Liver (tissue), 9 donors: ENCODE data around the gene HIF3A. TPM values are rescaled to one million over a fixed set of nuclear protein-coding genes. Genes with fewer than 3 reads are reported as not detected.
A peak's percentile ranks its signal among the peaks of the same experiment; 100 is the strongest.

ENCODE experiments used
- DNase-seq: peaks from one replicate; pipeline ENCODE4 v3.0.0-alpha.2; 2017; ENCODE audit warnings: low spot score
- H3K27ac ChIP-seq, 2 donors: one replicate each; pipeline ENCODE4 v1.7.0; 2013; ENCODE audit warnings: inconsistent platforms in 2 of 2, low read length in 2 of 2, control low read depth in 1 of 2, low read depth in 1 of 2, mild to moderate bottlenecking in 1 of 2
- H3K27me3 ChIP-seq, 4 donors: one replicate each; pipeline versions ENCODE4 v1.6.1 to v1.7.0; 2013; ENCODE audit warnings: low read length in 3 of 4, inconsistent platforms in 1 of 4, mild to moderate bottlenecking in 1 of 4, moderate library complexity in 1 of 4; ENCODE audit not compliant: control insufficient read depth in 4 of 4, insufficient read depth in 4 of 4
- H3K36me3 ChIP-seq, 4 donors: one replicate each; pipeline versions ENCODE4 v1.6.1 to v1.7.0; 2013; ENCODE audit warnings: low read length in 3 of 4, mild to moderate bottlenecking in 3 of 4, low read depth in 1 of 4, moderate library complexity in 1 of 4; ENCODE audit not compliant: control insufficient read depth in 4 of 4, insufficient read depth in 3 of 4
- H3K4me1 ChIP-seq, 4 donors: one replicate each; pipeline versions ENCODE4 v1.6.1 to v1.7.0; 2013; ENCODE audit warnings: low read length in 3 of 4, mild to moderate bottlenecking in 3 of 4, moderate library complexity in 1 of 4; ENCODE audit not compliant: control insufficient read depth in 4 of 4, insufficient read depth in 4 of 4
- H3K4me3 ChIP-seq, 3 donors: one replicate each; pipeline versions ENCODE4 v1.6.1 to v1.7.0; 2013; ENCODE audit warnings: low read length in 3 of 3, control low read depth in 1 of 3, low read depth in 1 of 3, mild to moderate bottlenecking in 1 of 3
- H3K9ac ChIP-seq, 2 donors: one replicate each; pipeline ENCODE4 v1.7.0; 2013; ENCODE audit warnings: low read length in 2 of 2, mild to moderate bottlenecking in 2 of 2, moderate library complexity in 2 of 2, control low read depth in 1 of 2, low read depth in 1 of 2
- H3K9me3 ChIP-seq, 4 donors: one replicate each; pipeline versions ENCODE4 v1.6.1 to v1.7.0; 2013; ENCODE audit warnings: low read length in 3 of 4; ENCODE audit not compliant: control insufficient read depth in 4 of 4
- EGR1 ChIP-seq, 2 donors: IDR thresholded peaks; 2 replicates each; pipeline ENCODE4 v1.6.1; 2016 to 2018; ENCODE audit warnings: antibody characterized with exemption in 2 of 2, low read depth in 2 of 2
- FOXA1 ChIP-seq: IDR thresholded peaks from 2 replicates; pipeline ENCODE4 v1.6.1; 2016; ENCODE audit warnings: antibody characterized with exemption
- FOXA2 ChIP-seq: IDR thresholded peaks from 2 replicates; pipeline ENCODE4 v1.6.1; 2016; ENCODE audit warnings: antibody characterized with exemption
- GABPA ChIP-seq, 2 donors: IDR thresholded peaks in 1 of 2; conservative IDR thresholded peaks in 1 of 2; 2 replicates each; pipeline ENCODE4 v1.6.1; 2016; ENCODE audit warnings: antibody characterized with exemption in 2 of 2, mild to moderate bottlenecking in 1 of 2, moderate library complexity in 1 of 2
- HNF4A ChIP-seq, 2 donors: conservative IDR thresholded peaks; 2 replicates each; pipeline ENCODE4 v1.6.1; 2016; ENCODE audit warnings: antibody characterized with exemption in 2 of 2, mild to moderate bottlenecking in 2 of 2
- HNF4G ChIP-seq: IDR thresholded peaks from 2 replicates; pipeline ENCODE4 v1.6.1; 2016; ENCODE audit warnings: antibody characterized with exemption
- JUND ChIP-seq, 2 donors: IDR thresholded peaks; 2 replicates each; pipeline ENCODE4 v1.6.1; 2016; ENCODE audit warnings: antibody characterized with exemption in 2 of 2
- NR2F2 ChIP-seq: IDR thresholded peaks from 2 replicates; pipeline ENCODE4 v1.6.1; 2016; ENCODE audit warnings: antibody characterized with exemption
- RAD21 ChIP-seq, 2 donors: IDR thresholded peaks; 2 replicates each; pipeline ENCODE4 v1.6.1; 2016; ENCODE audit warnings: antibody characterized with exemption in 2 of 2, mild to moderate bottlenecking in 2 of 2
- RXRA ChIP-seq, 2 donors: IDR thresholded peaks; 2 replicates each; pipeline ENCODE4 v1.6.1; 2017 to 2018; ENCODE audit warnings: antibody characterized with exemption in 2 of 2, mild to moderate bottlenecking in 1 of 2
- TAF1 ChIP-seq: conservative IDR thresholded peaks from 2 replicates; pipeline ENCODE4 v1.6.1; 2016; ENCODE audit warnings: antibody characterized with exemption, mild to moderate bottlenecking
- YY1 ChIP-seq: IDR thresholded peaks from 2 replicates; pipeline ENCODE4 v1.6.1; 2016; ENCODE audit warnings: antibody characterized with exemption, mild to moderate bottlenecking
- WGBS: extraction: QIAGEN DNeasy Blood & Tissue Kit; methylation state at CpG from one replicate; pipeline ENCODE4 v1.1.7; 2013; 5-methylcytosine and 5-hydroxymethylcytosine counted together
- polyA plus RNA-seq, 2 donors: library from polyadenylated mRNA; stranded (reverse) in 1 of 2; unstranded in 1 of 2; fragments of 200-250 nt in 1 of 2; fragments of >200 nt in 1 of 2; fragmentation: Nextera tagmentation in 1 of 2; extraction: Ambion mirVana in 1 of 2; gene quantifications; one replicate each; pipeline versions ENCODE4 v1.2.1 to v1.2.3, GENCODE V29; 2013 to 2015
- total RNA-seq, 2 donors: library from RNA; depleted of rRNA; stranded (reverse); fragments of >200 nt; gene quantifications; one replicate each; pipeline ENCODE4 v1.2.3, GENCODE V29; 2014
- TF ChIP-seq, protein P1 (sequence below): IDR thresholded peaks from 2 replicates; pipeline ENCODE4 v1.6.1; 2016; ENCODE audit warnings: antibody characterized with exemption
- TF ChIP-seq, protein P2 (sequence below): IDR thresholded peaks from 2 replicates; pipeline ENCODE4 v1.6.1; 2016; ENCODE audit warnings: antibody characterized with exemption
- TF ChIP-seq, protein P3 (sequence below): IDR thresholded peaks from 2 replicates; pipeline ENCODE4 v1.6.1; 2016; ENCODE audit warnings: antibody characterized with exemption
- TF ChIP-seq, protein P4 (sequence below): IDR thresholded peaks from 2 replicates; pipeline ENCODE4 v1.6.1; 2016; ENCODE audit warnings: antibody characterized with exemption, mild to moderate bottlenecking
- TF ChIP-seq, protein P5 (sequence below): fragments of 150-350 bp; IDR thresholded peaks from 2 replicates; pipeline ENCODE4 v1.5.1; 2017; ENCODE audit warnings: improper control_type of control experiment, low read depth, low read length; ENCODE audit not compliant: missing input control
- donor health status: healthy.
- donor health status: healthy.
- donor health status: healthy.
- donor health status: healthy.
- donor health status: healthy.

Gene HIF3A
- total and polyA plus RNA-seq, 4 donors = 2.2 to 20.5 (median 6.8) TPM

DNA sequence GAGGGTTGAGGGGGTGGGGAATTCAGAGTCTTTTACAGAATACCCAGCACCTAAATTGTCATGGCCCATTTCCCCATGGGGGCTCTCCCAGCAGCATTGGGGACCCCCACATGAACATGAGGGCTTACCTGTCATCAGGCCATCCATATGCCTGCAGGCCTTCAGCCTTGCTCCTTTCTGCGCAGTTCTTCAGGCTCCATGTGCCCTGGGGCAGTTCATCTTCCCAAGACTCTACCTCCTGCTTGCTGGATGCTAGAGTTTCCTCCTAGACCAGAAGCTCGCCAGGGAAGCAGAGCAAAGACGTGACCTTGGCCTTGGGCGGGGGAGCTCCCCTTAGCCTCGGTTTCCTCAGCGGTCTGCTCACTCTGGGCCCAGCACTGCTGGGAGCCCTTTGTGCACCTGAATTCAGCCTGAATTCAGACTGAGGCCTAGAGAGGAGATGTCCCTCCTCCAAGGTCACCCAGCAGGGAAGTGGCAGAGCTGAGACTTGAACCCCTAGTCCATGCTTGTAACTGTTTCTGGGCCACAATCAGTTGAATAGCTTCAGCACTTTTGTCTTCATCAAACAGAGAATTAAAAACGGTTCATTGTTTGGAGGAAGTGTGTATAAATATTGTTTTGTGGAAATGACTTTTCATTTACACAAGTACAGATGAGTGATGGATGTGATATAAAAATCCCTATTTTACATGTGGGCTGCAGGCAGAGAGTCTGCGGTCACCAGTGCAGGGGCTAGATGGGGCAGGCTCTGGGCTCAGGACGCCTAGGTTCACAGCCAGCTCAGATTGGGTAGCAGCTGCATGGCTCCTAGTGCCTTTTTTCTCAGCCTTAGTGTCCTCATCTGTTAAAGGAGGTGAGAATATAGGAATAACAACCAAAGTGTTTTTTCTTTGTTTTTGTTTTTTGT lies 59.6 kb downstream of the HIF3A start:
- H3K27me3 ChIP-seq = no peaks in the 10 kb centered on the region
- peaks cover 19 to 45% (median 34%) of the 10 kb centered on the region in 4 donors for H3K4me1 ChIP-seq
- peak overlapping the region in 1 of 3 donors; percentile 51 for H3K4me3 ChIP-seq
- DNase-seq = no peak
- 91% methylated on average over 9 of the region's 9 CpGs for WGBS
- no peak overlapping the region for H3K9ac ChIP-seq
- H3K27ac ChIP-seq = peak overlapping the region; percentile 86 to 88
- H3K36me3 ChIP-seq = peaks cover 0 to 8% (median 2%) of the 10 kb centered on the region in 4 donors
- H3K9me3 ChIP-seq = no peaks in the 10 kb centered on the region
- no peak for TF ChIP-seq GABPA (IDR thresholded peaks at IDR 0.05 in 1 of 2, conservative IDR thresholded peaks at IDR 0.05 in 1 of 2)
- no peak for TF ChIP-seq YY1
- TF ChIP-seq NR2F2 = no peak
- TF ChIP-seq TAF1 = no peak
- no peak for TF ChIP-seq RXRA (IDR thresholded peaks at IDR 0.05)
- no peak for TF ChIP-seq RAD21 (IDR thresholded peaks at IDR 0.05)
- TF ChIP-seq, protein P1, sequence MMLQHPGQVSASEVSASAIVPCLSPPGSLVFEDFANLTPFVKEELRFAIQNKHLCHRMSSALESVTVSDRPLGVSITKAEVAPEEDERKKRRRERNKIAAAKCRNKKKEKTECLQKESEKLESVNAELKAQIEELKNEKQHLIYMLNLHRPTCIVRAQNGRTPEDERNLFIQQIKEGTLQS = no peak
- TF ChIP-seq FOXA2 = no peak
- no peak for TF ChIP-seq FOXA1
- TF ChIP-seq HNF4A (conservative IDR thresholded peaks at IDR 0.05) = no peak
- TF ChIP-seq, protein P2, sequence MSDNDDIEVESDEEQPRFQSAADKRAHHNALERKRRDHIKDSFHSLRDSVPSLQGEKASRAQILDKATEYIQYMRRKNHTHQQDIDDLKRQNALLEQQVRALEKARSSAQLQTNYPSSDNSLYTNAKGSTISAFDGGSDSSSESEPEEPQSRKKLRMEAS = no peak
- TF ChIP-seq, protein P3, sequence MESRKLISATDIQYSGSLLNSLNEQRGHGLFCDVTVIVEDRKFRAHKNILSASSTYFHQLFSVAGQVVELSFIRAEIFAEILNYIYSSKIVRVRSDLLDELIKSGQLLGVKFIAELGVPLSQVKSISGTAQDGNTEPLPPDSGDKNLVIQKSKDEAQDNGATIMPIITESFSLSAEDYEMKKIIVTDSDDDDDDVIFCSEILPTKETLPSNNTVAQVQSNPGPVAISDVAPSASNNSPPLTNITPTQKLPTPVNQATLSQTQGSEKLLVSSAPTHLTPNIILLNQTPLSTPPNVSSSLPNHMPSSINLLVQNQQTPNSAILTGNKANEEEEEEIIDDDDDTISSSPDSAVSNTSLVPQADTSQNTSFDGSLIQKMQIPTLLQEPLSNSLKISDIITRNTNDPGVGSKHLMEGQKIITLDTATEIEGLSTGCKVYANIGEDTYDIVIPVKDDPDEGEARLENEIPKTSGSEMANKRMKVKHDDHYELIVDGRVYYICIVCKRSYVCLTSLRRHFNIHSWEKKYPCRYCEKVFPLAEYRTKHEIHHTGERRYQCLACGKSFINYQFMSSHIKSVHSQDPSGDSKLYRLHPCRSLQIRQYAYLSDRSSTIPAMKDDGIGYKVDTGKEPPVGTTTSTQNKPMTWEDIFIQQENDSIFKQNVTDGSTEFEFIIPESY = no peak
- TF ChIP-seq, protein P4, sequence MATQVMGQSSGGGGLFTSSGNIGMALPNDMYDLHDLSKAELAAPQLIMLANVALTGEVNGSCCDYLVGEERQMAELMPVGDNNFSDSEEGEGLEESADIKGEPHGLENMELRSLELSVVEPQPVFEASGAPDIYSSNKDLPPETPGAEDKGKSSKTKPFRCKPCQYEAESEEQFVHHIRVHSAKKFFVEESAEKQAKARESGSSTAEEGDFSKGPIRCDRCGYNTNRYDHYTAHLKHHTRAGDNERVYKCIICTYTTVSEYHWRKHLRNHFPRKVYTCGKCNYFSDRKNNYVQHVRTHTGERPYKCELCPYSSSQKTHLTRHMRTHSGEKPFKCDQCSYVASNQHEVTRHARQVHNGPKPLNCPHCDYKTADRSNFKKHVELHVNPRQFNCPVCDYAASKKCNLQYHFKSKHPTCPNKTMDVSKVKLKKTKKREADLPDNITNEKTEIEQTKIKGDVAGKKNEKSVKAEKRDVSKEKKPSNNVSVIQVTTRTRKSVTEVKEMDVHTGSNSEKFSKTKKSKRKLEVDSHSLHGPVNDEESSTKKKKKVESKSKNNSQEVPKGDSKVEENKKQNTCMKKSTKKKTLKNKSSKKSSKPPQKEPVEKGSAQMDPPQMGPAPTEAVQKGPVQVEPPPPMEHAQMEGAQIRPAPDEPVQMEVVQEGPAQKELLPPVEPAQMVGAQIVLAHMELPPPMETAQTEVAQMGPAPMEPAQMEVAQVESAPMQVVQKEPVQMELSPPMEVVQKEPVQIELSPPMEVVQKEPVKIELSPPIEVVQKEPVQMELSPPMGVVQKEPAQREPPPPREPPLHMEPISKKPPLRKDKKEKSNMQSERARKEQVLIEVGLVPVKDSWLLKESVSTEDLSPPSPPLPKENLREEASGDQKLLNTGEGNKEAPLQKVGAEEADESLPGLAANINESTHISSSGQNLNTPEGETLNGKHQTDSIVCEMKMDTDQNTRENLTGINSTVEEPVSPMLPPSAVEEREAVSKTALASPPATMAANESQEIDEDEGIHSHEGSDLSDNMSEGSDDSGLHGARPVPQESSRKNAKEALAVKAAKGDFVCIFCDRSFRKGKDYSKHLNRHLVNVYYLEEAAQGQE = no peak
- TF ChIP-seq, protein P5, sequence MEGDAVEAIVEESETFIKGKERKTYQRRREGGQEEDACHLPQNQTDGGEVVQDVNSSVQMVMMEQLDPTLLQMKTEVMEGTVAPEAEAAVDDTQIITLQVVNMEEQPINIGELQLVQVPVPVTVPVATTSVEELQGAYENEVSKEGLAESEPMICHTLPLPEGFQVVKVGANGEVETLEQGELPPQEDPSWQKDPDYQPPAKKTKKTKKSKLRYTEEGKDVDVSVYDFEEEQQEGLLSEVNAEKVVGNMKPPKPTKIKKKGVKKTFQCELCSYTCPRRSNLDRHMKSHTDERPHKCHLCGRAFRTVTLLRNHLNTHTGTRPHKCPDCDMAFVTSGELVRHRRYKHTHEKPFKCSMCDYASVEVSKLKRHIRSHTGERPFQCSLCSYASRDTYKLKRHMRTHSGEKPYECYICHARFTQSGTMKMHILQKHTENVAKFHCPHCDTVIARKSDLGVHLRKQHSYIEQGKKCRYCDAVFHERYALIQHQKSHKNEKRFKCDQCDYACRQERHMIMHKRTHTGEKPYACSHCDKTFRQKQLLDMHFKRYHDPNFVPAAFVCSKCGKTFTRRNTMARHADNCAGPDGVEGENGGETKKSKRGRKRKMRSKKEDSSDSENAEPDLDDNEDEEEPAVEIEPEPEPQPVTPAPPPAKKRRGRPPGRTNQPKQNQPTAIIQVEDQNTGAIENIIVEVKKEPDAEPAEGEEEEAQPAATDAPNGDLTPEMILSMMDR = no peak
- no peak for TF ChIP-seq JUND (IDR thresholded peaks at IDR 0.05)
- TF ChIP-seq EGR1 (IDR thresholded peaks at IDR 0.05; ENCODE audit: low read depth in 2 of 2) = no peak
- no peak for TF ChIP-seq HNF4G
